ENCODE data around the gene CD300LD.

Gene CD300LD

DNA sequence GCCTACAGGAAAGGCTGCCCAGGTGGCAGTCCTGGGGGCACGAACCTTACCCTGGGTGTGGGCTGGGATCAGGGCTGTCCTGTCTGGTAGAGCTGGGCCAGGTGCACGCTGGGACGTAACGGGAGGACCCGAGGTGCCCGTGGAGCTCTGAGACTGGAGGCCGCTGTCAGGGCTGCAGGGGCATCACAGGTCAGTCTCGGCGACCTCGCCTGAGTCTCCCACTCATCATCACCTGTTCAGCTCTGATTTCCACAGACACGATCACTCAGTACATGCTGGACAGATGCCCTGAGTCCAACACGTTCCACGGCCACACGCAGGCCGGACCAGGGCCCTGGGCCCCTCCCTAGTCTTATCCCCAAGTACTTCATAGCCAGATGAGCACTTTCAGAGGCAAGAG lies 41.5 kb downstream of the CD300LD start:
- Histone ChIP-seq H3K4me3 (ENCODE audit: low read length) (no peak overlapping the region), H3K27ac (ENCODE audit: low read length) (no peak overlapping the region), H3K4me1 (ENCODE audit: control insufficient read depth, low read depth, low read length) (no peaks in the 10 kb centered on the region), H3K9me3 (ENCODE audit: control insufficient read depth, low read depth, low read length) (no peaks in the 10 kb centered on the region), H3K36me3 (ENCODE audit: control insufficient read depth, low read depth, low read length) (no peaks in the 10 kb centered on the region), H3K27me3 (ENCODE audit: control insufficient read depth, insufficient read depth, low read length) (no peaks in the 10 kb centered on the region), H3K9ac (ENCODE audit: low read length) (no peak overlapping the region)

GRCh38 chr17:74549343-74549742 lies 42.7 kb downstream of the CD300LD start:
- no peaks in the 10 kb centered on the region for H3K27me3 ChIP-seq (ENCODE audit: control insufficient read depth, insufficient read depth, low read length)
- H3K4me3 ChIP-seq (ENCODE audit: low read length): no peak overlapping the region
- H3K4me1 ChIP-seq (ENCODE audit: control insufficient read depth, low read depth, low read length): no peaks in the 10 kb centered on the region
- no peak overlapping the region for H3K9ac ChIP-seq (ENCODE audit: low read length)
- H3K27ac ChIP-seq (ENCODE audit: low read length): no peak overlapping the region
- no peaks in the 10 kb centered on the region for H3K9me3 ChIP-seq (ENCODE audit: control insufficient read depth, low read depth, low read length)
- no peaks in the 10 kb centered on the region for H3K36me3 ChIP-seq (ENCODE audit: control insufficient read depth, low read depth, low read length)

DNA sequence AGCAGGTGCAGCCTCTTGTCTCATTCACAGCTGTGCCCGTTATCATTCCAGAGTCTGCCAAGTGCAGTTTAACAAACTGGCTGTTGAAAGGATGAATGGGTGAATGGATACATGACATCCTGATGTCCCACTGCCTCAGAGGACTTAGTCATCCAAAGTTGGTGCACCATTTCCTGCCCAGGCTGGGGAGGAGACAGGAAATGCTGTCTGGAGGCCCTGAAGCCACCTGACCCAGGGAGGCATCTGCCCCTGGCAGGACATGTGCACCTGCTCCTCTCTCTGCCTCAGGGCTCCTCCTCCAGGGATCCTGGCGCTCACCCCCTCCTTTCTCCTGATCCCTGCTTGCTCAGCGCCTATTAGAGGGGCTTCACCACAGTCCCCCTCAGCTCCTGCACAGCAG lies 44.3 kb downstream of the CD300LD start:
- no peak overlapping the region for H3K4me3 ChIP-seq (ENCODE audit: low read length)
- no peaks in the 10 kb centered on the region for H3K4me1 ChIP-seq (ENCODE audit: control insufficient read depth, low read depth, low read length)
- H3K36me3 ChIP-seq (ENCODE audit: control insufficient read depth, low read depth, low read length): no peaks in the 10 kb centered on the region
- H3K27me3 ChIP-seq (ENCODE audit: control insufficient read depth, insufficient read depth, low read length): no peaks in the 10 kb centered on the region
- H3K27ac ChIP-seq (ENCODE audit: low read length): no peak overlapping the region
- no peaks in the 10 kb centered on the region for H3K9me3 ChIP-seq (ENCODE audit: control insufficient read depth, low read depth, low read length)
- no peak overlapping the region for H3K9ac ChIP-seq (ENCODE audit: low read length)

DNA sequence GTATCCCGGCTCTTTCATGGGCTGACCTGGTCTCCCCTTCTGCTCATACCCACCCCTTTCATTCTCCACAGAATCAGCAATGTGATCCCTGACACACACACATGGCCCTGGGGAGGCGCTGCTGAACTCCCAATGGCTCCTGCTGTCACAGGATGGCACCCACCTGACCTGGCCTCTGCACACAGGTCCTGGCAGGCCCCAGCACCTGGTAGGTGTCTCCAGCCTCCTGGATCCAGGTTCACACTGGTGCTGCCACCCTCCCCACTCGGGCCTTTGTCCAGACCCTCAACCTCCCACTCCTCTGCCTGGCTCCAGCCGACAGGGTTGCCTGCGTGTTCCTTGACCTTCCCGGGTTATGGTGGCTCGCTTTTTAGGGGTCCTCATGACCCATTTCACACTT lies 44.8 kb downstream of the CD300LD start:
- Histone ChIP-seq H3K9me3 (ENCODE audit: control insufficient read depth, low read depth, low read length) (no peaks in the 10 kb centered on the region), H3K4me3 (ENCODE audit: low read length) (no peak overlapping the region), H3K27ac (ENCODE audit: low read length) (no peak overlapping the region), H3K27me3 (ENCODE audit: control insufficient read depth, insufficient read depth, low read length) (no peaks in the 10 kb centered on the region), H3K4me1 (ENCODE audit: control insufficient read depth, low read depth, low read length) (no peaks in the 10 kb centered on the region), H3K9ac (ENCODE audit: low read length) (no peak overlapping the region), H3K36me3 (ENCODE audit: control insufficient read depth, low read depth, low read length) (no peaks in the 10 kb centered on the region)

- Histone ChIP-seq H3K27me3 (ENCODE audit: control insufficient read depth, insufficient read depth, low read length) (no peaks in the 10 kb centered on the region), H3K36me3 (ENCODE audit: control insufficient read depth, low read depth, low read length) (no peaks in the 10 kb centered on the region), H3K27ac (ENCODE audit: low read length) (no peak overlapping the region), H3K9ac (ENCODE audit: low read length) (no peak overlapping the region), H3K9me3 (ENCODE audit: control insufficient read depth, low read depth, low read length) (no peaks in the 10 kb centered on the region), H3K4me3 (ENCODE audit: low read length) (no peak overlapping the region), H3K4me1 (ENCODE audit: control insufficient read depth, low read depth, low read length) (no peaks in the 10 kb centered on the region)
These were observed 45.5 kb downstream of the CD300LD start for GRCh38 chr17:74546586-74546985.

- H3K27me3 ChIP-seq (ENCODE audit: control insufficient read depth, insufficient read depth, low read length): no peaks in the 10 kb centered on the region
These were observed 46.2 kb downstream of the CD300LD start, which contains the start of gene CD300C for GRCh38 chr17:74545843-74546230. CD300C (minus strand) TSS chr17:74546115; CDS start chr17:74545782, 333 bp downstream.

DNA sequence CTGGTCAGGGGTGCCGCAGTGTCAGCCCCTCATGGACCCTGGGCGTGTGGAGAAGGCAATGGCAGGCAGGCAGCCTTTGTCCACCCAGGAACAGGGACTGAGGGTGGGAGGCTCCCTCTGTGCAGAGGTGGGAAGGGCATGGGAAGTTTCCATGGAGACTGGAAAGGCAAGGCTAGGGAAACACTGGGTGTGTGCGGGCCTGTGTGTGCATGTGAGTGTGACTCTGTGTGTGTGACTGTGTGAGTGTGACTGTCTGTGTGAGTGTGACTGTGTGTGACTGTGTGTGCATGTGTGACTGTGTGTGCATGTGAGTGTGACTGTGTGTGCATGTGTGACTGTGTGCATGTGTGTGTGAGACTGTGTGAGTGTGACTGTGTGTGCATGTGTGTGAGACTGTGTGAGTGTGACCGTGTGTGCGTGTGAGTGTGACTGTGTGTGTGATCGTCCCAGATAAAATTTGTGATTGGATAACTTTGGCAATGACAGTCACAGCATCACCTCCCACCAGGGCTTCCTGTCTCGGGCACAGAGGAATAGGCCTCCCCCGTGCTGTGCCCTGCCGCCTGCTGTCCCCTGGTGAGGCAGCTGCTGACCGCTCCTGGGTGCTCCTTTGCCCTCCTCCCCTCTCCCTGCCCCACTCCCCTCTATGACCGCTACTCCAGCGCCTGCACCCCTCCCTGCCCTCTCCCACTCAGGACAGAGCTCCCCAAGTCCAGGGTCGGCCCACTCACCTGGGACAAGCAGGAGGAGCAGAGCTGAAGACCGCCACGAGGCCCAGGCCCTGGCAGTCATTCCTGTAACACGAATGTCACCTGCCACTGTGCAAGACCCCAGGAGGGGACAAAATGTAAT lies 46.9 kb downstream of the CD300LD start:
- H3K27me3 ChIP-seq (ENCODE audit: control insufficient read depth, insufficient read depth, low read length): no peaks in the 10 kb centered on the region
- H3K9me3 ChIP-seq (ENCODE audit: control insufficient read depth, low read depth, low read length): no peaks in the 10 kb centered on the region
- no peaks in the 10 kb centered on the region for H3K4me1 ChIP-seq (ENCODE audit: control insufficient read depth, low read depth, low read length)
- H3K27ac ChIP-seq (ENCODE audit: low read length): no peak overlapping the region
- no peak overlapping the region for H3K9ac ChIP-seq (ENCODE audit: low read length)
- no peak overlapping the region for H3K4me3 ChIP-seq (ENCODE audit: low read length)
- no peaks in the 10 kb centered on the region for H3K36me3 ChIP-seq (ENCODE audit: control insufficient read depth, low read depth, low read length)

More at GRCh38 chr17:74545843-74546230, 46.2 kb downstream of the CD300LD start, which contains the start of gene CD300C:
- H3K27ac ChIP-seq (ENCODE audit: low read length): no peak within 1 kb of the TSS
- H3K4me1 ChIP-seq (ENCODE audit: control insufficient read depth, low read depth, low read length): no peaks in the 10 kb centered on the region
- no peak within 1 kb of the TSS for H3K9ac ChIP-seq (ENCODE audit: low read length)
- H3K4me3 ChIP-seq (ENCODE audit: low read length): no peak within 1 kb of the TSS
- no peaks in the 10 kb centered on the region for H3K36me3 ChIP-seq (ENCODE audit: control insufficient read depth, low read depth, low read length)
- H3K9me3 ChIP-seq (ENCODE audit: control insufficient read depth, low read depth, low read length): no peaks in the 10 kb centered on the region

DNA sequence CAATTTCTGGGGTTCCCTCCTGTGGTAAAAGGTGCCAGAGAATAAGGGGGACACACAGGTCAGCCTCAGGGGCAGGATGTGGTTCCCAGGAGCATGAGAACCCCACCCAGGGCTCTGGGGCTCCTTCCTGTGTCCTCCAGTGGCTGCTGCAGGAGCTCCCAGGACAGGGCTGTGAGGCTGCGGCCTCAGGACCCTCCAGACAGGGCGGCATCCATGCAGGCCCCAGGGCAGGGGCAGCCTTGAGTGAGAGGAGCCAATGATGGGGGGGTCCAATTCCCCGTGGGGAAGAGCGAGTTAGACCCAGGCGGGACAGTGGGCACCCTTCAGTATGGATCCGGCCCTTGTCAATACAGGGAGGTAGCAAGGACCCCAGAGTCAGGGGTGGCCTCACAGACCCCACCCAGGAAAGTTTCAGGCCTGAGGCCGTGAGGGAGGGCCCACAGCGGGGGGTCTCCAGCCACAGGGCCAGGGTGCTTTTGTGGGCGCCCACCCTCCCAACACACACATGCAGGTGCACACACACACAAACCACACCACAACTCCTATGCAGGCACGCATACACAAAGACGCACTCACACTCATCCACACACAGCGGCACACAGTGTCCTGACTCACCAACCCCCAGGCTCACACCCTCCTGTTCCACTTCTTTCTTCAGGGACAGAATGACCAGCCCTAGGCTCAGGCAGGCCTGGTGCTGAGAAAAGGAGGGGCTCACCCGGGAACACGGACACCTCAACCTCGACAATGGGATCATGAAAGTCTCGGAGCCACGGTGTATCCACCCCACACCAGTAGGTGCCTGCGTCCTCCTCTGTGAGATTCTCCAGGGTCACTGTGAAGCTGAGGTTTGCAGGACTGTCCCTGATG lies 48.0 kb downstream of the CD300LD start:
- no peak overlapping the region for H3K4me3 ChIP-seq (ENCODE audit: low read length)
- H3K36me3 ChIP-seq (ENCODE audit: control insufficient read depth, low read depth, low read length): no peaks in the 10 kb centered on the region
- no peak overlapping the region for H3K9ac ChIP-seq (ENCODE audit: low read length)
- H3K4me1 ChIP-seq (ENCODE audit: control insufficient read depth, low read depth, low read length): no peaks in the 10 kb centered on the region
- no peaks in the 10 kb centered on the region for H3K27me3 ChIP-seq (ENCODE audit: control insufficient read depth, insufficient read depth, low read length)
- no peaks in the 10 kb centered on the region for H3K9me3 ChIP-seq (ENCODE audit: control insufficient read depth, low read depth, low read length)
- H3K27ac ChIP-seq (ENCODE audit: low read length): no peak overlapping the region

DNA sequence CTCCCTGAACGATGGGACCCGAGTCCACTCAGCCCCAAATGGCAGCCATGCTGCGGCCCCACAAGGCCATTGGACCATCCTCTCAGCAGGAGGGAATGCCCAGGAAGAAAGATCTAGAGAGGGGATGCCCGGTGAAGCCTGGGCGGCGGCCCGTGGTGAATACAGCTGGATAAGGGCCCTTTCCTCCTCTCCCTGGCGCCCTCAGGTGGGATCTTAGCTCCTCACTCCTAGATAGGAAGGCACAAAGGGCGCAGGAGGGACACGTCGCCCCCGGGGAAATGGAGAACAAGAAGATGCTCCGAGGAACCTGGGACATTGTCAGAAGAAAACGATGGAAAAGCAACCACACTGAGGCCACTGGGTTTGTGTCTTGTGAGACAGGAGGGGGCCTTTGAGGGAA lies 48.7 kb downstream of the CD300LD start:
- Histone ChIP-seq H3K4me3 (ENCODE audit: low read length) (no peak overlapping the region), H3K27ac (ENCODE audit: low read length) (no peak overlapping the region), H3K36me3 (ENCODE audit: control insufficient read depth, low read depth, low read length) (no peaks in the 10 kb centered on the region), H3K27me3 (ENCODE audit: control insufficient read depth, insufficient read depth, low read length) (no peaks in the 10 kb centered on the region), H3K9me3 (ENCODE audit: control insufficient read depth, low read depth, low read length) (no peaks in the 10 kb centered on the region), H3K9ac (ENCODE audit: low read length) (no peak overlapping the region), H3K4me1 (ENCODE audit: control insufficient read depth, low read depth, low read length) (no peaks in the 10 kb centered on the region)

DNA sequence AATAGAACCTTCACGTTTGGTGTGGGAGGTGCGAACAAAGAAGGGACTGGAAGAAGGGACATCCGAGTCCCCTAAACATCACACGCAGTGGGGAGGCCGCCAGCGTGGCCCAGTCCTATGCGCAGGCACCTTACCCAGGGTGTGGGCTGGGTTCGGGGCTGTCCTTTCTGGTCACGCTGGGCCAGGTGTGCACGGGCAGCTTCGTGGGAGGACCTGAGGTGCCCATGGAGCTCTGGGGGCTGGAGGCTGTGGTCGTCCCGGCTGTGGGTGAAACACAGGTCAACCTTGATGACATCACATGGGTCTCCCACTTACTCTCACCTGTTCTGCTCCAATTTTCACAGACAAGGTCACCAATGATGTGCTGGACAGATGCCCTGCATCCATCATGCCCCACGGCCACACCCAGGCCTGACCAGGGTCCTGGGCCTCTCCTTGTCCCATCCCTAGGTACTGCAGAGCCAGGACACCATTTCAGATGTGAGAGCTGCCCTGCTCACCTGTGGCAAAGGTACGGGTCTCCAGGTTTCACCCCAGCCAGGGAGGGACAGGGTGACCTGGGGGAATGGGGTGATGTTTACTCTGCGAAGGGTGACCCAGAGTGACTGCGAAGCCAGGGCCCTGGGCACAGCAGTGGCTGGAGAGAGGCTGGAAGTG lies 49.2 kb downstream of the CD300LD start:
- no peak overlapping the region for H3K4me3 ChIP-seq (ENCODE audit: low read length)
- no peak overlapping the region for H3K9ac ChIP-seq (ENCODE audit: low read length)
- H3K9me3 ChIP-seq (ENCODE audit: control insufficient read depth, low read depth, low read length): no peaks in the 10 kb centered on the region
- H3K4me1 ChIP-seq (ENCODE audit: control insufficient read depth, low read depth, low read length): no peaks in the 10 kb centered on the region
- H3K36me3 ChIP-seq (ENCODE audit: control insufficient read depth, low read depth, low read length): no peaks in the 10 kb centered on the region
- H3K27ac ChIP-seq (ENCODE audit: low read length): no peak overlapping the region
- no peaks in the 10 kb centered on the region for H3K27me3 ChIP-seq (ENCODE audit: control insufficient read depth, insufficient read depth, low read length)

GRCh38 chr17:74542166-74542565 lies 49.9 kb downstream of the CD300LD start:
- Histone ChIP-seq H3K9me3 (ENCODE audit: control insufficient read depth, low read depth, low read length) (no peaks in the 10 kb centered on the region), H3K36me3 (ENCODE audit: control insufficient read depth, low read depth, low read length) (no peaks in the 10 kb centered on the region), H3K4me1 (ENCODE audit: control insufficient read depth, low read depth, low read length) (no peaks in the 10 kb centered on the region), H3K27ac (ENCODE audit: low read length) (no peak overlapping the region), H3K9ac (ENCODE audit: low read length) (no peak overlapping the region), H3K27me3 (ENCODE audit: control insufficient read depth, insufficient read depth, low read length) (no peaks in the 10 kb centered on the region), H3K4me3 (ENCODE audit: low read length) (no peak overlapping the region)

Data from iPS-18a (cell line).